Endothelial cell of umbilical vein (primary cell): ENCODE results near the gene GAB1.

Experiments used
- CTCF ChIP-seq, 2 donors: IDR thresholded peaks; 1 replicate in 1 of 2; 2 replicates in 1 of 2; pipeline ENCODE4 v1.5.1; 2011; ENCODE audit warnings: low read length in 2 of 2, mild to moderate bottlenecking in 2 of 2, moderate library complexity in 2 of 2, control low read depth in 1 of 2, inconsistent platforms in 1 of 2, low read depth in 1 of 2; ENCODE audit not compliant: insufficient read depth in 1 of 2; ENCODE audit errors: extremely low read depth in 1 of 2
- EZH2 ChIP-seq: IDR thresholded peaks from 2 replicates; pipeline ENCODE4 v1.6.1; 2012; ENCODE audit warnings: borderline replicate concordance, low read depth, mild to moderate bottlenecking, moderate library complexity, low read length, inconsistent platforms; ENCODE audit not compliant: severe bottlenecking
- FOS ChIP-seq: IDR thresholded peaks from 2 replicates; pipeline ENCODE4 v1.6.1; 2011; ENCODE audit warnings: mild to moderate bottlenecking, low read length, moderate library complexity, borderline replicate concordance; ENCODE audit not compliant: insufficient read depth
- GATA2 ChIP-seq: IDR thresholded peaks from 2 replicates; pipeline ENCODE4 v1.7.0; 2011; ENCODE audit warnings: low read depth, mild to moderate bottlenecking, moderate library complexity, mixed read lengths, low read length; ENCODE audit not compliant: insufficient read length, insufficient read depth
- JUN ChIP-seq: IDR thresholded peaks from 2 replicates; pipeline ENCODE4 v1.6.1; 2011; ENCODE audit warnings: borderline replicate concordance, low read depth; ENCODE audit not compliant: insufficient read length, insufficient read depth
- MAX ChIP-seq: IDR thresholded peaks from 2 replicates; pipeline ENCODE4 v1.6.1; 2011; ENCODE audit not compliant: insufficient read depth, insufficient read length
- MYC ChIP-seq: IDR thresholded peaks from one replicate; pipeline ENCODE4 v1.6.1; 2011; ENCODE audit warnings: mild to moderate bottlenecking, low read depth, low read length
- POLR2A ChIP-seq: IDR thresholded peaks from 2 replicates; pipeline ENCODE4 v1.6.1; 2012; ENCODE audit warnings: low read depth, mild to moderate bottlenecking, control low read depth, low read length
- POLR2AphosphoS5 ChIP-seq: IDR thresholded peaks from 2 replicates; pipeline ENCODE4 v1.6.1; 2012; ENCODE audit warnings: low read depth, mild to moderate bottlenecking, control low read depth, low read length, moderate library complexity; ENCODE audit not compliant: insufficient read depth

- TF ChIP-seq POLR2A (no peak), CTCF (IDR thresholded peaks at IDR 0.05; ENCODE audit: extremely low read depth in 1 of 2, insufficient read depth in 1 of 2, low read depth in 1 of 2, low read length in 2 of 2) (no peak), MAX (no peak), EZH2 (no peak), MYC (no peak), POLR2AphosphoS5 (no peak), JUN (no peak), GATA2 (no peak), FOS (no peak)
Observed at GRCh38 chr4:143431526-143432257, 95.0 kb downstream of the GAB1 start.
